Sigmoid colon (tissue), 4 donors: ENCODE data around the gene DNAH17.

Experiments used
- CTCF ChIP-seq, 4 experiments: fragments of 450-650 bp in 3 of 4; fragments of 200-600 bp in 1 of 4; IDR thresholded peaks; one replicate each; pipeline ENCODE4 v1.5.1; 2016 to 2019; ENCODE audit warnings: antibody characterized with exemption in 4 of 4, mild to moderate bottlenecking in 3 of 4, moderate library complexity in 2 of 4
- EP300 ChIP-seq, 4 donors: sonication (generic); formaldehyde crosslinking; IDR thresholded peaks; one replicate each; pipeline ENCODE4 v1.6.1; 2017; ENCODE audit warnings: antibody characterized with exemption in 4 of 4
- POLR2A ChIP-seq, 2 donors: fragments of 450-650 bp; IDR thresholded peaks; one replicate each; pipeline ENCODE4 v1.6.1; 2016; ENCODE audit warnings: antibody characterized with exemption in 2 of 2, mild to moderate bottlenecking in 2 of 2, moderate library complexity in 2 of 2
- POLR2AphosphoS5 ChIP-seq, 4 donors: sonication (generic); formaldehyde crosslinking; IDR thresholded peaks; one replicate each; pipeline ENCODE4 v1.6.1; 2017; ENCODE audit warnings: antibody characterized with exemption in 4 of 4

DNA sequence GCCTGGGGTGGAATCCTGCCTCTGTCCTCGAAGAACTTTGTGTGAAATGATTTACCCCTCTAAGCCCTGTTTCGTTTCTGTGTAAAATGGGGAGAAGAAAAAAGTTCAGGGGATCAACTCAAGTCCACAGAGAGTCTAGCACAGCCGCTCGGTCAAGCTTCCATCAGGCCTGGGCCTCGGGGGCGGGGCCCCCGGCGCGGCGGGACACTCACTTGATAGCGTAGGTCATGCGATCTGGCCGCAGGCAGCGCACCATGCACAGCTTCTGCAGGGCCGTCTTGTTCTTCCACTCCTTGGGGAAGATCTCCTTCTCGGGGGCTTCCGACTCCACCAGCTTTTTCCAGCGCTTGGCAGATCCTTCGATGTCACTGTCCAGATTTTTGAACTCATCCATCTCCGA lies 132.8 kb downstream of the DNAH17 start:
- no peak for TF ChIP-seq POLR2A (IDR thresholded peaks at IDR 0.05)
- TF ChIP-seq CTCF (IDR thresholded peaks at IDR 0.05), result no peak
- no peak for TF ChIP-seq POLR2AphosphoS5 (IDR thresholded peaks at IDR 0.05)
- no peak for TF ChIP-seq EP300 (IDR thresholded peaks at IDR 0.05)
